HG03565 (cell line): Measurements from ENCODE around the gene PROX1.
A peak's percentile ranks its signal among the peaks of the same experiment; 100 is the strongest.

Experiments
- ATAC-seq: cut with Tn5 transposase; IDR thresholded peaks from one replicate; pipeline ENCODE4 v1.9.1; 2021; ENCODE audit warnings: mild to moderate bottlenecking, moderate library complexity; ENCODE audit not compliant: unreplicated experiment

PROX1 gene, protein sequence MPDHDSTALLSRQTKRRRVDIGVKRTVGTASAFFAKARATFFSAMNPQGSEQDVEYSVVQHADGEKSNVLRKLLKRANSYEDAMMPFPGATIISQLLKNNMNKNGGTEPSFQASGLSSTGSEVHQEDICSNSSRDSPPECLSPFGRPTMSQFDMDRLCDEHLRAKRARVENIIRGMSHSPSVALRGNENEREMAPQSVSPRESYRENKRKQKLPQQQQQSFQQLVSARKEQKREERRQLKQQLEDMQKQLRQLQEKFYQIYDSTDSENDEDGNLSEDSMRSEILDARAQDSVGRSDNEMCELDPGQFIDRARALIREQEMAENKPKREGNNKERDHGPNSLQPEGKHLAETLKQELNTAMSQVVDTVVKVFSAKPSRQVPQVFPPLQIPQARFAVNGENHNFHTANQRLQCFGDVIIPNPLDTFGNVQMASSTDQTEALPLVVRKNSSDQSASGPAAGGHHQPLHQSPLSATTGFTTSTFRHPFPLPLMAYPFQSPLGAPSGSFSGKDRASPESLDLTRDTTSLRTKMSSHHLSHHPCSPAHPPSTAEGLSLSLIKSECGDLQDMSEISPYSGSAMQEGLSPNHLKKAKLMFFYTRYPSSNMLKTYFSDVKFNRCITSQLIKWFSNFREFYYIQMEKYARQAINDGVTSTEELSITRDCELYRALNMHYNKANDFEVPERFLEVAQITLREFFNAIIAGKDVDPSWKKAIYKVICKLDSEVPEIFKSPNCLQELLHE

DNA sequence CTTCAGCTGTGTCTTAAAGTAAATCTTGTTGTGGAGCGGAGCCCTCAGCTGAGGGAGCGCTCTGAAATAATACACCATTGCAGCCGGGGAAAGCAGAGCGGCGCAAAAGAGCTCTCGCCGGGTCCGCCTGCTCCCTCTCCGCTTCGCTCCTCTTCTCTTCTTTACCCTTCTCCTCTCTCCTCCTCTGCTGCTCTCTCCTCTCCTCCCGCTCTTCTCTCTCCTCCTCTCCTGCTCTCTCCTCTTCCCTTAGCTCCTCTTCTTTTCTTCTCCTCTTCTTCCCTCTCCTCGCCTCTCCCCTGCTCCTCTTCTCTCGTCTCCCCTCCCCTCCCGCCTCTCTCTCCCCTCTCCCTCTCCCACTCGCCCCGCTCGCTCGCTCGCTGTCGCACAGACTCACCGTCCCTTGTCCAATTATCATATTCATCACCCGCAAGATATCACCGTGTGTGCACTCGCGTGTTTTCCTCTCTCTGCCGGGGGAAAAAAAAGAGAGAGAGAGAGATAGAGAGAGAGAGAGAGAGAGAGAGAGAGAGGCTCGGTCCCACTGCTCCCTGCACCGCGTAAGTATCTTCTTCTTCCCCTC, at the start of gene PROX1:
Gene PROX1, plus strand, starts transcription at position 47 of the 580 bp plus-strand sequence. CDS start 8,563 bp downstream, outside the sequence.
- peak; percentile 82 for ATAC-seq

DNA sequence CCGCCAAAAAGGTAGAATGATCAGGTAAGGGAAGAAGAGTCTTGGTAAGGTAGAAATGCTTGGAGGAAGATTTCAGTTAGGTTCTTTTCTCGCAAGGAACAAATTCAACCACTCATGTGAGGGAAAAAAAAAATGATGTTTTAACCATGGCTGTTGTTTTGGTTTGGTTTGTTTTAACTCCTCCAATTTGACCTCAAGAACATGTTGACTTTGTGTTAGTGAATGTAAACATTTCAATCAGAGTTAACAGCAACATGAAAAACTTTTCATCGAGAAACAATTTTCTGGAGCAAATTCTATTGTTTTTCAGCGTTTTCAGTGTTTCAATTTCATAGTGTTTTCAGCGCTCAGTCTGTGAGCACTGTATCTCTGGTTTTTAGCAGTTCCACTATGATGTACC, 49.0 kb upstream of the PROX1 start:
- ATAC-seq, result no peak

DNA sequence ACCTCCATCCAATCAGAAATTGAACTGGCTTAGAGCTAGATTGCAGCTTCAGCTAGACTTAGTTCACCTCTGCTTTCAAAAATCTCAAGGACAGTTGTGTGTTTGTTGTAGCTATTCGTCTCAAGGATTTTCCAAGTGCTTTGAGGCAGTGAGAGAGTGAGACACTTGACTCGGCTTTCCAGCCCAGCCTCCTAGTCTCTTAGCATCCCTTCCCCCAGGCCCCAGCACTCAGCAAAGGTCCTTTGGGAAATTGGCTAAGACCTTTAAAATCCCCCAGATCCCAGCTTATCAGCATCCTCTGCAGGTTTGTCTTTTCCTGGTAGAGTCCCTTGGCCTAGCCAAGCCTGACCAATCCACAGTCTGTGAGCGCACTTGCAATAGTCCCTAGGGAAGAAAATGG, 47.9 kb upstream of the PROX1 start:
- ATAC-seq, result no peak

DNA sequence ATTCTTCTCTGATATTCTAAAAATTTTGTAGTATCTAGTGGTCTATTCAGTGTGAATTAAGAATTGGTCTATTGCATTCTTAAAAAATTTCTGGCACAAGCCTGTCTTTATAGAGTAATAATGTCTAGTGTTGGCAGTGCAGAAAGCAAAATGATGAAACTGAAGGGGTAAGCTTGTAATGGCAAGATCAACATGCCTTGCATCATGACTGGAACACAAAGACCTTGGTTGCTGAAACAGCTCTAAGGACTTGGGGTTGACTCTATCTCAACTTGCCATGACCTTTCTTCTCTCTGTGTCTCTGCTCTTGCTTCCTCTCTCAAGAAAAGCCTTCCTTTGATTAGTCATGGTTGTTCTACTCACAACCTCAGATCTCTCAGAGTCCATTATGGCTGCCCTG, 46.8 kb upstream of the PROX1 start:
- no peak for ATAC-seq

DNA sequence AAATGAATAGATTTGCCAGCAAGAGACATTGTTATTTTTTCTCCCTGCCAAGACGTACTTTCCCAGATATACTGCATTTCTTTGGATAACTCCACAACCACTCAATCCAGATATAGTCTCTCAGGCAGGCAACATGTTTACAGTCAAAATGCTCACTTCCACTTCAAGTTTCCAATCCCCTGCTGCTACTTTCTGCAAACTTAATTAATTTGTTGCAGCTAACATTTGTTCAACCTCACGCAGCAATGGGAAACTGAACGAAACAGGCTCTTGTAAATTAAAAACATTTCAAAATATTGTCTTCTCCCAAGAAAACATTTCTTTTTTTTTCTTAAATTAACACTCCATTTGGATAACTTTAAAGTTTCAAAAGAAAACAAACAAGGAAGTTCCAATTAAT, 45.7 kb upstream of the PROX1 start:
- ATAC-seq, result no peak

DNA sequence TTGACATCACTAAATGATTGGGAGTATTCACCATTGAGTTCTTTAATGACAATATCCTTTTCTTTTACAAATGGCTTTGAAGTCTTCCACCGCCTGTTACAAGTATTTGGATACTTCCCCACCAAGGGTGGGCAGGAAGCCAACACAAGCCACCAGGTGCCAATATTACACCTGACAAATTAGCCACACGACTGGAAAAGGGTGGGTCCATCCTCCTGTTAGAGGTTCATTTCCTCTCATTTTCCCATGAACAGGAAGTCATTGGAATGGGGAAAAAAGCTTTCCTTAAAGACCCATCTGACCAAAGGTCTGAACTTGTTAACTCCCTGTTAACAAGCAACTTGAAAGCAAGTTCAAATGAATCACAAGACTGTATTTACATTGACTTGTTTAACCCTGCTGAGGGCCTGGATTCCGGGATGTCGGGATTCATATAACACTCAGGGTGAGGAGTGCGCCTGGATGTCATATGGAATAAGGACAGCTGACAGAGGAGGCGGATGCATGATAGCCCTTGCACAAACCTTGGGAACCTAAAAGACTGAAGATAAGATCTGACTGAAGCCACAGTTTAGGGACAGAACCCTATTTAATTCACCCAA, 40.5 kb upstream of the PROX1 start:
- no peak for ATAC-seq

DNA sequence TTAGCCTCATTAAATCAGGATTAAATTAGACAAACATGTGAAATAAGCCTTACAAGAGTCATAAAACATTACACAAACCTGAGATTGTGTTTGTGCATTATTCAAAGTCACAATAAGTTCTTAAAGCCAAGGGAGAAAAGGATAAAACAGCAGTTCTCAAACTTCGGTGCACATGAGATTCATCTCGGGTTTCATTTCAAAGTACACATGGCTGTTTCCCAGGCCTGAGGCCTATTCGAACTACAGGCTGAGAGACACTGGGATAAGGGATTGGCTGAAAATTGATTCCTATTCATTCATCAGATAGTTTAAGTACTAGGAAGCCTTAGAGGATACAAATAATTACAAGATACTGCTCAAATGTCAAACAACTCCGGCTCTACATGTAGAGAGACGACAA, 35.9 kb upstream of the PROX1 start:
- no peak for ATAC-seq

DNA sequence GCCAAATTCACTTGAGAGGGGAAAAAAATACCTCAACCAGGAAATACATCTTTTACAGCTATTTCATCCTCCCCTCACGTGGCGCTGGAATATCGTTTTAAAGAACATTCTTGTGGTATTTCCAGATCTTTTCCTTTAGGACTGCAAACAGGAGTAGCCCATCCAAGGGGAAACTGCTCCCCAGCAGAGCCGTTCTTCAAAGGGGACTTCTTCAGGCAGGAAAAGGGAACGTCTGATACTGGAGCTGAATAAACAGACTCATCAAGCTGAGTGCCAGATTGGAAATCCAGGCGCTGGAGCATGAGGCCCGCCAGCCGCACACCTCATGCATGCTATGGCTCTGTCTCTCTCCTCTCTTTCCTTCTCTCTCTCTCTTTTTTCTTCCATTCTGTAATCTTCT, 34.0 kb upstream of the PROX1 start:
- ATAC-seq, result no peak

DNA sequence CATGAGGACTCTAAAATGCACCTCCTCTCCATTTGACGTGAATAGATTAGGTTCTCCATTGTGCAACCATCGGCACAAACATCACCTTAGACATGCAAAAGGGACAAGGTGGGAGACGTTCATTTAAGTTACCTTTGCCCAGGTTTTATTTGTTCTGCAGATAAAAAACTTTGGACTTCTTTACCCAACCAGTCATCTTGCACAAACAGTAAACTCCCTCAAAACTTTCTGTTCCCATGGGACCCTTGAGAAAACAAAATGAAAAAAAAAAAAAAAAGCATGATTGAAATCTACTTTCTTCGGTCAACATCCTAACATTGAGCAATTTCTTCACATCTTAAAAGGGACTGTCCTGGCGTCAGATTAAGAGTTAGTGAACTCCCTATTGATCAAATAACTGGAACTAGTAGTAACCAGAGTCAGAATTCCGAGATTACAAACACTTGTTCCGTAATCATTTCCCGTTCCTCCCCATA, 31.4 kb upstream of the PROX1 start:
- no peak for ATAC-seq

DNA sequence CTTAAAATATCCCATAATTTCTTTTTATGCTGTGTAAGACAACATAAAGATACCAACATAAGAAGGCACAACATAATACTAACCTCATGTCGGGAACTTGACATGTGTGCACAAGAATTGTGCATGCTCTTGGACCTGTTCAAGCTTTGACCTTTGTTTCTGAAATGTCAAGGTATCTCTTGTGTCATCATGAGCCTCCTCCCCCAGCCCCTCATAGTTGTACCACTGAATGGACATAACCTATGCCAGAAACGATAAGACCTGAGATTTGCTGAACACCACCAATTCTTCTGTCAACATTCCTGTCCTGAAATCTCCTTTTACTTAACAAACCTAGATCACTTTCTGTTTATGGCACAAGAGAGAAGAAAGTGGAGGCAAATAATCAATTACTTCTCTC, 29.4 kb upstream of the PROX1 start:
- no peak for ATAC-seq

DNA sequence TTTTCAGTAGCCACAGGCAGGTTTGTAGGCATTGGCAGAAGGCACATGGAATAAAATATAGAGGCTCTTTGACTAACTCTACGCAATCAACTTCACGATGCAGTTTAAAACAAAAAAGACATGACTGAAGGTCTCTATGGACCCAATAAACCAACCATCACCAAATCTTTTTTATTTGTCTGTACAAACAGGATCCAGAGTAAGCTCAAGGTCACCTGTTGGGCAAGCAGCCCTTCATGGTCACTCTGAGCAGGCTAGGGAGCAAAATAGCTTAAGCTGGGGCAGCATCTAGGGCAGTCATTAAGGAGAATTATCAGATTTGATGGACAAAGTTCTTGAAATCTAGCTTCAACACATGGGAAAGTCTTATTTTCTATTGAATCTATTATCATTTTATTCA, 26.8 kb upstream of the PROX1 start:
- no peak for ATAC-seq

DNA sequence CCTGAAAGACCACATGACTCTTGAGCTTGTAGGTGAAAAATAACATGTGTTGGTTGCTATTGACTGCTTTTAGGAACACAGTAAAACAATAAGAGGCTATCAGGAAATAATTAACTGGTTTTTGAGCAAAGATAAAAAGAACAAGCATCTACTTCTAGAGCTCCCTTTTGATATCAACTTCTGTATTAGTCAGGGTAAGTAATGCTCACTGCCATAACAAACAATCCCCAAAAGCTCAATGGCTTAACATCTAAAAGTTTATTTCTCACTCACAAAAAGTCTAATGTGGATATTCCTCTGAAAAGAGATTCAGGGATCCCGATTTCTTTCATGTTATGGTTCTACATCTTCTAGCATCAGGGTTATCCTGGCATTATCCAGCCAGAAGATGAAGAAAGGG, 25.3 kb upstream of the PROX1 start:
- ATAC-seq, result no peak

DNA sequence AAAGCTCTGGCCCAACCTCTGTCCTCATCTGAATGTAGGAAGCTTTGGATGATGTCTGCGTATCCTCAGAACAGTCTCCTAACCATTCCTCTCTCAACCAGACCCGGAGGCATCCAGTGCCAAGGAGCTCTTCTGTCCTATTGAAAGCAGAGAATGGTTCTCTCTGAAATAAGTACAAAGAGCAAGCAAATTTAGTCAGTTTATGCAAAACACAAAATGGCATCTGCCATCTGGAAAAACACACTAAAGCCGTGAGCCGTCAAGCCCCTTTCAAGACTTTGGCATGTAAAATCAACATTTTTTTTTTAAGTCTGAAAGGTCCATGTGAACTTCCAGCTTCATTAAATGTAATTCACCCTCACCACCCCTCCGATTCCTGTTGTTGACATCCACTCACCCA, 21.7 kb upstream of the PROX1 start:
- no peak for ATAC-seq

DNA sequence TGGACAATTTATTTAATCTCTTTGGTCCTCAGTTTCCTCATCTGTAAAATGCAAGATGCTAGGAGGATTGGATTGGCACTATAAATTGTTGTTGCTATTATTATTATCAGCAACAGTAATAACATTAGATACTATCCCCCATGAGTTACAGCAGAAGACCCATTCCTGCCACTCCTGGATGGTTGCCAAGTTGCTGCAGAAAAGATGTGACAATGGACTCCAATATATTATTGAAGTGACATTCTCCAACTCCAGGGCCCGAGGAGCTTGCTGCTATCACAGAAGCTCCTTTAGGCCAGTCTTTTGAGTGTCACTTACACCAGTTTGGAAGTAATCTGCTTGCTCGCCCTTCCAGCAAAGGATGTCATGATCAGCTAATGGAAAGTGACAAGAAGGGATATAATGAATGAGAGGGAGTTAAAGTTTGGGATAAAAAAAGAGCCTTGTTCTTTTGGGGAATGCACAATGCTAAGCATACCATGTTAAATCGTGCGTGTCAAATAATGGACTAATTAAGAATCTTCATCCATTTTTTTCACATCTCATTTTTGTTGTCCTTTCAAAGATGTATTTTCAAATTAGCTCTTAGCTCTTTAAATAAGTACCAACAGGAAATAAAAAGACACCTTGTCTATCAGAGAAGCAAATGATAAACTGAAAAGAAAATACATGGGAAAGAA, 19.5 kb upstream of the PROX1 start:
- ATAC-seq, result no peak

DNA sequence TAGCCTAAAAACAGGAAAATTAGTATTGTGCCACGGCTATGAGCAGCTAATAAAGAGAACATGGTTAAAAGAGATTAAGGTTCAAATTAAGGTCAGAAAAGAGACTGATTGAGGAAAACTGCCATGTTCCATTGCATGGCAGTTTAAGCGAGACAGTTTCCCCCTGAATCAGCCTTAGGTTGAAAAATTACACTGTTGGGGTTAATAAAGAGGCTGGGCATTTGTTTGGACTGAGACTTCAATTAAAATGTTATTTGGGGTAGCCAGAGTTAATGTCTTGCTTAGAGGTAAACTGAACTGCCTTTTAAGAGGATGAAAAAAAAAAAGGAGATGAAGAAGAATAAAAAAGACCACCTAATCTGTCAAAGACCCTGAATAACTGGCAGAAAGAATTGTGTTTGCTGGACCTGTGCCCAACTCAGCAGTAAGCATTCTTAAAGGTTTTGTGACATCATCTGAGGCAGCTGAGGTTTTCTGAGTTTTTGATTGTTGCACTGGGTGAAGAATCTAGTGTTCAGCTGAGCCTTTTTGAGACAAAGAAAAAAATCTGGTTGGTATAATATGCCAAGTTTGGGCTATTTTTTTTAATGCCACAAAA, 17.7 kb upstream of the PROX1 start:
- ATAC-seq, result no peak

DNA sequence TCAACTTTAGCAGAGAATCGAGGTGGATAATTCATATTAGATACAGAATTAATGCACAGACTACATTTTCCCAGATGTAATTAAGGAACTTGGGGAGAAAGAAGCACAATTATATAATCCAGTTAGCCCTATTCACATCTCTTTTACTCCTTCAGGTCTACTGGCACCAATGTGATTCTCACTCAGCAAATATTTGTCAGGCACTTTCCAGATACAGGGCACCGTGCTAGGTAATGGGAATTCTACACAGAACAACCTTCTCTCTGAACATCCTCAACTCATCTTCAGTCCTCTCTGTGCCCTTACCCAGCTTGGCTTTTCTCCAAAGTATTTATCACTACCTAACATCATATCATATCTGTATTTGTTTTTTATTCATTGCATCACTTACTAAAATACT, 15.6 kb upstream of the PROX1 start:
- no peak for ATAC-seq

DNA sequence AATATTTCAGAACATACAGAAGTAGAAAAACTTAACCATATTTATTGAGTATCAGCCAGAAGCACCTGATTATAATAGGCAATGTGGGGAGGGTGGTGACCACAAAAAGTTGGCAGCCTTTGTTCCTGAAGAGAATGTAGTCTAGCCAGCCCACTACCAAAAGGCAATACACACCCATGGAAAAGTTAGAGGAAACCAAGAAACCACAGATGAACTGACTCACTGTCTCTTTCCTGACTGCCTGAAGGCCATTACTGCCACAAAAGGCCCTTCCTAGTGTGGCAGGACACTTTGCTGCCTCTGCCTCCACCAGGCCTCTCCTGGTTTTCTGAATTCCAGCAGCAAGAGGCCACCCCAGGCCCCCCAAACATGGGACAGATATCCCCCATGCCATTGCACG, 14.6 kb upstream of the PROX1 start:
- no peak for ATAC-seq

DNA sequence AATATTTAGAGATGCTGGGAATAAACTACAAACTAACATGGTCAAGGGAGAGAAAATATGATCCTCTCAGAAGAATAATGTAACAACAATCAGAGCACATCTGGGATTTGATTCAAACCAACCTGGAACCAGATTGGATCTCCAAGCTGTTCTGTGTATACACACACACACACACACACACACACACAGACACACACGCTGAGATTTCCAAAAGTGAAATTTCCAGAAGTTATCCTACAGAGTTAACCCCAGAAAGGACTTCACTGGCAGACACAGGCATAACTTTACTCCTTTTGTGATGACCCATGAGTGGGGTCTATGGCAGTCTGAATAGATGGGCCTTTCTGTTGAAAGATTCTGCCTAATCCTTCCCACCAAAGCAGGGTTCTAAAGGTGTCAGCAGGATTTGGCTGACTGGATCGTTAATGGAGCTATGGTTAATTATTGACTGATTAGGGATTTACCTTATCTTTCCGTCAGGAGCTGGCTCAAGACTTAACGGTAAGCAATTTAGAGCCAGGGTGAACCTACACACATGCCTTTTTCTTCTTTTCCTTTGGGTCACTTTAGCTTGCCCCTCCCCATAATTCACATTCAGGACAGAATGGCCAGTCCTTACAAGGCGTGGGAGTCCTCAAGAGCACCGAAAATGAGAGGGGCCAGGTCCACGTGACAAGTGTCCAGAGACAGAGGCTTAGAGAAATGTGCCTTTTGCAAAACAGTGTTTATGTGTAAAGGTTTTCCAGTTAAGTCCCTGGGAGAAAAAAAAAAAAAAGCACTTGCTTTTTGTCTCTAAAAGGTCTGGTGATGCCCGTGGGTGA, 10.9 kb upstream of the PROX1 start:
- no peak for ATAC-seq

DNA sequence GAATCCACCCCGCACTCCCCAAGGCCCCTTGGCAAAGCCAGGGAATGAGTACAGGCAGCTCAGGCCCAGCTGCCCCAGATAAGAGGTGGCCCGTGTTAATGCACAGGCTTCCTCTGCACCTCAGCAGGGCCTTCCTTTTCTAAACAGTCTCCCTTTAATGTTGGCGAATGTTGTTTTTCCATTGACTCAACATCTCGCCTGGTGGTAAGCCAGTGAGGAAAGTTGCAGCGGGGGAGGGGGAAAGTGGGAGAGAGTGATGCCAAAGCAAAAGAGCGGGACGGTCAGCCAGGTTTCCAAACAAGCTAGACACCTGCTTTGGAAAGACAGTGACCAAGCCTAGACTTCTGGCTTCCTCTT, 10.3 kb upstream of the PROX1 start:
- no peak for ATAC-seq

DNA sequence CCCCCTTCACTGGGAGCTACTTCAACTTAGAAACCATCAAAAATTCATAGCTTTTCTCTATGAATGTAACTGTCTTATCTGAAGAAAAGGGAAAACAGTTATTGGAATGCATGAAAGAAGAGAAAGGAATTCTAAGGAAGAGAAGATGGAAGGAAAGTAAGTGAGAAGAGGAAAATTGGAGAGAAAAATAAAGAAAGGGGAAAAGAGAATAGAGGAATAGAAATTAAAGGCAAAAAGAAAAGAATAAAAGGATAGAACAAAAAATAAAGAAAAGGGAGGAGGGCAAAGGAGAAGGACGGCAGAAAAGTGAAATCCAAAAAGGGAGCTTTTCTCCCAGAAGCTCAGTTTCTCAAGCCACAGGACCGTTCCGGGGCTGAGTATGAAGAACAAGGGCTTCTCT, 9.9 kb upstream of the PROX1 start:
- no peak for ATAC-seq
